Right lobe of liver (tissue), 4 donors: ENCODE data around the gene MRAP2.

ENCODE experiments used
- POLR2A ChIP-seq: fragments of 450-650 bp; IDR thresholded peaks from one replicate; pipeline ENCODE4 v1.6.1; 2017; ENCODE audit warnings: antibody characterized with exemption, mild to moderate bottlenecking
- TF ChIP-seq, protein P1 (sequence below), 4 donors: fragments of 200-600 bp in 3 of 4; fragments of 450-650 bp in 1 of 4; IDR thresholded peaks; one replicate each; pipeline versions ENCODE4 v1.5.1 to v1.8.0; 2016 to 2022; ENCODE audit warnings: antibody characterized with exemption in 4 of 4, mild to moderate bottlenecking in 2 of 4
- donor health status: DM: no; HTN: no; CAD: no.
- donor health status: DM: no; HTN: no; CAD: no.
- donor health status: DM: no; HTN: yes; CAD: no.

- TF ChIP-seq, protein P1, sequence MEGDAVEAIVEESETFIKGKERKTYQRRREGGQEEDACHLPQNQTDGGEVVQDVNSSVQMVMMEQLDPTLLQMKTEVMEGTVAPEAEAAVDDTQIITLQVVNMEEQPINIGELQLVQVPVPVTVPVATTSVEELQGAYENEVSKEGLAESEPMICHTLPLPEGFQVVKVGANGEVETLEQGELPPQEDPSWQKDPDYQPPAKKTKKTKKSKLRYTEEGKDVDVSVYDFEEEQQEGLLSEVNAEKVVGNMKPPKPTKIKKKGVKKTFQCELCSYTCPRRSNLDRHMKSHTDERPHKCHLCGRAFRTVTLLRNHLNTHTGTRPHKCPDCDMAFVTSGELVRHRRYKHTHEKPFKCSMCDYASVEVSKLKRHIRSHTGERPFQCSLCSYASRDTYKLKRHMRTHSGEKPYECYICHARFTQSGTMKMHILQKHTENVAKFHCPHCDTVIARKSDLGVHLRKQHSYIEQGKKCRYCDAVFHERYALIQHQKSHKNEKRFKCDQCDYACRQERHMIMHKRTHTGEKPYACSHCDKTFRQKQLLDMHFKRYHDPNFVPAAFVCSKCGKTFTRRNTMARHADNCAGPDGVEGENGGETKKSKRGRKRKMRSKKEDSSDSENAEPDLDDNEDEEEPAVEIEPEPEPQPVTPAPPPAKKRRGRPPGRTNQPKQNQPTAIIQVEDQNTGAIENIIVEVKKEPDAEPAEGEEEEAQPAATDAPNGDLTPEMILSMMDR (IDR thresholded peaks at IDR 0.05), result no peak
- TF ChIP-seq POLR2A, result no peak
These were observed 41.6 kb downstream of the MRAP2 start for GRCh38 chr6:84074988-84075781.
